ENCODE data around the gene AGBL4.
"Not testable (repeated sequence)": the region's sequence is repeated elsewhere in the genome, so short reads cannot be mapped to it uniquely, and the experiment has no call there.

The AGBL4 gene

GRCh38 chr1:49051647-49052046 lies 972.1 kb downstream of the AGBL4 start:
- FAIRE-seq: no peak
- TF ChIP-seq POLR2AphosphoS5 (IDR thresholded peaks at IDR 0.05; ENCODE audit: low read depth, low read length) (no peak), PAX5 (IDR thresholded peaks at IDR 0.05; ENCODE audit: insufficient read depth, low read length, severe bottlenecking) (no peak), POLR2A (IDR thresholded peaks at IDR 0.05; ENCODE audit: low read depth, low read length) (no peak), POU2F2 (IDR thresholded peaks at IDR 0.05; ENCODE audit: low read depth, low read length) (no peak), TAF1 (IDR thresholded peaks at IDR 0.05; ENCODE audit: low read depth, low read length) (no peak), SPI1 (IDR thresholded peaks at IDR 0.05; ENCODE audit: low read depth, low read length) (no peak)
- no peak for DNase-seq (ENCODE audit: insufficient read length, low spot score)

GRCh38 chr1:49050041-49050440 lies 973.7 kb downstream of the AGBL4 start:
- no peak for FAIRE-seq
- no peak for TF ChIP-seq PAX5 (IDR thresholded peaks at IDR 0.05; ENCODE audit: insufficient read depth, low read length, severe bottlenecking)
- no peak for TF ChIP-seq SPI1 (IDR thresholded peaks at IDR 0.05; ENCODE audit: low read depth, low read length)
- TF ChIP-seq POU2F2 (IDR thresholded peaks at IDR 0.05; ENCODE audit: low read depth, low read length): no peak
- no peak for DNase-seq (ENCODE audit: insufficient read length, low spot score)

GRCh38 chr1:49048188-49048587 lies 975.6 kb downstream of the AGBL4 start:
- DNase-seq (ENCODE audit: insufficient read length, low spot score) (no peak), FAIRE-seq (no peak)
- TF ChIP-seq POU2F2 (IDR thresholded peaks at IDR 0.05; ENCODE audit: low read depth, low read length) (no peak), SPI1 (IDR thresholded peaks at IDR 0.05; ENCODE audit: low read depth, low read length) (no peak), POLR2A (IDR thresholded peaks at IDR 0.05; ENCODE audit: low read depth, low read length) (no peak), TAF1 (IDR thresholded peaks at IDR 0.05; ENCODE audit: low read depth, low read length) (no peak), PAX5 (IDR thresholded peaks at IDR 0.05; ENCODE audit: insufficient read depth, low read length, severe bottlenecking) (no peak), POLR2AphosphoS5 (IDR thresholded peaks at IDR 0.05; ENCODE audit: low read depth, low read length) (no peak)

- DNase-seq (ENCODE audit: insufficient read length, low spot score): no peak
- no peak for TF ChIP-seq POLR2A (IDR thresholded peaks at IDR 0.05; ENCODE audit: low read depth, low read length)
- no peak for TF ChIP-seq TAF1 (IDR thresholded peaks at IDR 0.05; ENCODE audit: low read depth, low read length)
- no peak for FAIRE-seq
Observed at GRCh38 chr1:49046305-49046704, 977.4 kb downstream of the AGBL4 start.

- no peak for FAIRE-seq
- DNase-seq (ENCODE audit: insufficient read length, low spot score): no peak
- no peak for TF ChIP-seq PAX5 (IDR thresholded peaks at IDR 0.05; ENCODE audit: insufficient read depth, low read length, severe bottlenecking)
Observed at GRCh38 chr1:49045371-49045770, 978.4 kb downstream of the AGBL4 start.

GRCh38 chr1:49036700-49037099 lies 987.1 kb downstream of the AGBL4 start:
- TF ChIP-seq TAF1 (IDR thresholded peaks at IDR 0.05; ENCODE audit: low read depth, low read length): no peak
- TF ChIP-seq SPI1 (IDR thresholded peaks at IDR 0.05; ENCODE audit: low read depth, low read length): no peak
- no peak for TF ChIP-seq POU2F2 (IDR thresholded peaks at IDR 0.05; ENCODE audit: low read depth, low read length)
- TF ChIP-seq POLR2A (IDR thresholded peaks at IDR 0.05; ENCODE audit: low read depth, low read length): no peak
- TF ChIP-seq PAX5 (IDR thresholded peaks at IDR 0.05; ENCODE audit: insufficient read depth, low read length, severe bottlenecking): no peak
- no peak for TF ChIP-seq POLR2AphosphoS5 (IDR thresholded peaks at IDR 0.05; ENCODE audit: low read depth, low read length)
- no peak for FAIRE-seq
- no peak for DNase-seq (ENCODE audit: insufficient read length, low spot score)

GRCh38 chr1:49028396-49028795 lies 995.4 kb downstream of the AGBL4 start:
- FAIRE-seq (no peak), DNase-seq (ENCODE audit: insufficient read length, low spot score) (no peak)
- TF ChIP-seq SPI1 (IDR thresholded peaks at IDR 0.05; ENCODE audit: low read depth, low read length): no peak
- no peak for TF ChIP-seq POLR2A (IDR thresholded peaks at IDR 0.05; ENCODE audit: low read depth, low read length)
- no peak for TF ChIP-seq POLR2AphosphoS5 (IDR thresholded peaks at IDR 0.05; ENCODE audit: low read depth, low read length)
- no peak for TF ChIP-seq TAF1 (IDR thresholded peaks at IDR 0.05; ENCODE audit: low read depth, low read length)
- TF ChIP-seq PAX5 (IDR thresholded peaks at IDR 0.05; ENCODE audit: insufficient read depth, low read length, severe bottlenecking): no peak

- TF ChIP-seq POU2F2 (IDR thresholded peaks at IDR 0.05; ENCODE audit: low read depth, low read length): no peak
- no peak for TF ChIP-seq TAF1 (IDR thresholded peaks at IDR 0.05; ENCODE audit: low read depth, low read length)
- TF ChIP-seq PAX5 (IDR thresholded peaks at IDR 0.05; ENCODE audit: insufficient read depth, low read length, severe bottlenecking): no peak
- no peak for TF ChIP-seq POLR2A (IDR thresholded peaks at IDR 0.05; ENCODE audit: low read depth, low read length)
- no peak for TF ChIP-seq SPI1 (IDR thresholded peaks at IDR 0.05; ENCODE audit: low read depth, low read length)
- no peak for TF ChIP-seq POLR2AphosphoS5 (IDR thresholded peaks at IDR 0.05; ENCODE audit: low read depth, low read length)
- FAIRE-seq (no peak), DNase-seq (ENCODE audit: insufficient read length, low spot score) (no peak)
Observed at GRCh38 chr1:49026230-49026811, 997.4 kb downstream of the AGBL4 start.

- FAIRE-seq (no peak), DNase-seq (ENCODE audit: insufficient read length, low spot score) (no peak)
- no peak for TF ChIP-seq PAX5 (IDR thresholded peaks at IDR 0.05; ENCODE audit: insufficient read depth, low read length, severe bottlenecking)
Observed at GRCh38 chr1:49016030-49016977, 1007.5 kb downstream of the AGBL4 start.

GRCh38 chr1:49013079-49013478 lies 1010.7 kb downstream of the AGBL4 start:
- TF ChIP-seq TAF1 (IDR thresholded peaks at IDR 0.05; ENCODE audit: low read depth, low read length): no peak
- TF ChIP-seq POLR2A (IDR thresholded peaks at IDR 0.05; ENCODE audit: low read depth, low read length): no peak
- no peak for TF ChIP-seq SPI1 (IDR thresholded peaks at IDR 0.05; ENCODE audit: low read depth, low read length)
- TF ChIP-seq PAX5 (IDR thresholded peaks at IDR 0.05; ENCODE audit: insufficient read depth, low read length, severe bottlenecking): no peak
- no peak for TF ChIP-seq POLR2AphosphoS5 (IDR thresholded peaks at IDR 0.05; ENCODE audit: low read depth, low read length)
- TF ChIP-seq POU2F2 (IDR thresholded peaks at IDR 0.05; ENCODE audit: low read depth, low read length): no peak
- FAIRE-seq (no peak), DNase-seq (ENCODE audit: insufficient read length, low spot score) (no peak)

GRCh38 chr1:49002981-49003380 lies 1020.8 kb downstream of the AGBL4 start:
- not testable (repeated sequence) for FAIRE-seq; DNase-seq (ENCODE audit: insufficient read length, low spot score)
